COLO829 (cell line): ENCODE measurements around the gene XRCC3.

ENCODE experiments used
- DNase-seq: peaks from one replicate; pipeline ENCODE4 v3.0.0; 2012; ENCODE audit warnings: low spot score

The XRCC3 gene

DNA sequence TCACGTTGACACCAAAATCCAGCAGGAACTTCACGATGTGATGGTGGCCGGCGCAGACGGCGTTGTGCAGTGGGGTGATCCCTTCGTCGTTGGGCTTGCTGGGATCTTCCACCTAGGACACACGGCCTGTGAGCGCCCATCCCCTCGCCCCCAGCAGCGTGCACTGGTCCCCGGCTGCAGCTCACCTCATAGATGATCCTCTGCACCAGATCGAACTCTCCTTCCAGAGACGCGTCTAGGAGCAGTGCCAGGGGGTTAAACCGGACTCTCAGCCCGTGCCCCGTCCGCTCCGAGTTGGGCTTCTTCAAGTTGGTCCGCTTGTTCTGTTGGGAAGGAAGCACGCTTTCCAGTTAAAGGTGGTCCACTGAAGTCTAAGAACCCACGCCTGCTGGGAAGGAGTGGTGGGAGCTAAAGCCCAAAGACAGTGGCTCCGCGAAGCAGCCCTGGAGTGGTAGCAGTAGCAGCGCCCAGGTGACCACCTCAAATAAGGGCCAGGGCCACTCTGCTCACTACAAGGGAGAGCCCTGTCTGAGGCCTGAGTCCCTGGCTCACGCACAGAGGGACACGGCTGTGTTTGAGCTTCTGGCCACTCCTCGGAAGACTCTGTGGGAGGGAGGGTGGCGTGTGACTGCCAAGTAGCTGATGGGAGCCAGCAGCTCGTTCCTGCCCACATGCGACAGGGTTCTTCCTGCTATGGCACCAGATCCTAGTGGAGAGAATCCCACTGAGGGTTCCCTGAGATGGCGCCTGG lies 23.6 kb upstream of the XRCC3 start:
- no peak for DNase-seq

GRCh38 chr14:103738166-103738565 lies 22.9 kb upstream of the XRCC3 start:
- DNase-seq, result no peak

DNA sequence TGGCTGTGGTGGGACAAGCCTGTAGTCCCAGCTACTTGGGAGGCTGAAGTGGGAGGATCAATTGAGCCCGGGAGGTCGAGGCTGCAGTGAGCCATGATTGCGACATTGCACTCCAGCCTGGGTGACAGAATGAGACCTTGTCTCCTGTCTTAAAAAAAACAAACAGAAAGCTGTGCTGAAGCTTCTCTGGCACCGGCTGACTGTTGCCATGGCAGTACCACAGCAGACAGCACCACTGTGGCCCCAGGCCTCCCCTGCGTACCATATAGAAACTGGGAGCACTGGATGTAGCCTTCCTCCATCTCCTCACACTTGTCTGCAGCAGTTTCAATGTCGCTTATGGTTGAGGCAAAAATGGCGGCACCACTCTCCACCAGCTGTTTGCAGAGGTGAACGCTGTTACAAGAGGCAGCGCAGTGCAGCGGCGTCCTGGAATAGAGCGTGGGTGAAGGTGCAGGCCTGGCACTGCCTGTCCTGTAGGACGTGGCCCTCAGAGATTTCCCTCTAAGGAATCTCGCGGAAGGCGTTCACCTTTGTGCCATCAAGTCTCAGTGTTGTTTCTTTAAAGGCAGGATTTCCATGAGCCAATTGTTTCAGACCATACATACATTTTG lies 22.3 kb upstream of the XRCC3 start:
- DNase-seq, result no peak

DNA sequence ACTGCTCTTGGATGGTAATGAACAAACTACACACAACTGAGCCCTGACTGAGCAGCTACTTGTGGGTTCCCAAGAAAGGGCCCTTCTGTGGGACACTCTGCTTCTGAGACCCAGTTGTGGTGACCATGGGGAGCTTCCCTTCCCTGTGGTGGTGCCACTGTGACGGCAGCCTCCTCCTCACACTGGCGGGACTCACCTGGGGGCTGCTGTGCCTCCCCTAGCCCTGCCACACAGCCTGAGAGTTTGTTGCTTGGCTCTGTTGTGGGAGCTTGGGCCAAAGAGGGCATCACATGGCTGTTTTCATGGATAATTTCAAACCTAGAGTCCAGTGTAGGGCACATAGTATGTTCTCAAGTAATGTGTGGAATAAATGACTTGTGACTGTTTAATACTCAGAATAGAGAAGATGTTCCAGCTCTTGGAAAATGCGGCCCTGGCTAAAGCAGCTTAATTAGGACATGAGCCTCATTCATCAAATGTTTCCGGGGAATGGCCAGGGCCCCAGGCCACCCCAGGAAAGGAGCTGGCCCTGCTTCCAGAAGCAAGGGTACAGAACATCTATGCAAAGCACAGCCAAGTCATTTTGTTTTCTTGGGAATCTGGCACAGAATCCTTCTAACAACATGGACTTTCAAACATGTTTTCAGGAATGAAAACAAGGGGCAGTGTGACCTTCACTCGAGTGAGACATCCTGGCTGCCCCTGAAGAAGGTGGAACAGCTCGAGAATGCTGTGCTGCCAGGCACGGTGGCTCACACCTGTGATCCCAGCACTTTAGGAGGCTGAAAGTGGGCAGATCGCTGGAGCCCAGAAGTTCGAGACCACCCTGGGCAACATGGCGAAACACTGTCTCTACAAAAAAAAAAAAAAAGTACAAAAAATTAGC lies 21.5 kb upstream of the XRCC3 start:
- no peak for DNase-seq

DNA sequence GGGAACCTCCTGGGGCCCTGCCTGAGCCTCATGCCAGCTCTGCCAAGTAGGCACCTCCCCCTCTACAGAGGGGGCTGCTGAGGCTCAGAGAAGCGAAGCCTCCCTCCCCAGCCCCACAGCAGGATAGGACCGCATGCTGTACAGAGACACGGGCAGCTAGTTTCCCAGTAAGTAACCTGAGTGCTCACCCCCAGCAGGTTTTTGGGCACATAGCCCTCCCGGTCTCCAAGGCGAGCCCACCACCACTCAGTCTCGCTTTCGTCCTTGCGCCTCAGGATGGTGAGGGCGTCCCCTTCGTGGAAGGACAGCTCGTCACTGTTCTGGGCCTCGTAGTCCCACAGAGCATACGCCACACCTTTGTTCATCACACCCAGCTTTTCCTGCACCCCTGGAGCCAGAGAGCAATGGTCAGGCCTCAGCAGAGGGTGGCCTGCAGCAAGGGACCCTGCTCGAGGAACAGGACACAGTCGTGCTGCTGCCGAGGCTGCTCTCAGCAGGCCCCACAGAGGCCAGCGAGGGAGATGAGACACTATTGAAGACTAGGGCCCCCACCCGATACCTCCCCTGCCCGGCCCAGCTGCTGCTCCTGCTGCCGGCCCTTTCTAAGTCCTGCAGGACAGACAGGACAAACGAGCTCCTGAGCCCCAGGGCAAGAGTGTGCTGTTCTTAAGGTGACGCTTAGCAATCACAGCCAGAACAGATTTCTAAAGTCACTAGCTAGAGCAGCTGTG lies 20.7 kb upstream of the XRCC3 start:
- DNase-seq, result no peak

- no peak for DNase-seq
These were observed 20.2 kb upstream of the XRCC3 start for GRCh38 chr14:103735439-103735814.

GRCh38 chr14:103735022-103735421 lies 19.8 kb upstream of the XRCC3 start:
- DNase-seq, result no peak

GRCh38 chr14:103734081-103734888 lies 19.0 kb upstream of the XRCC3 start:
- no peak for DNase-seq

GRCh38 chr14:103733651-103734050 lies 18.4 kb upstream of the XRCC3 start:
- DNase-seq, result no peak

DNA sequence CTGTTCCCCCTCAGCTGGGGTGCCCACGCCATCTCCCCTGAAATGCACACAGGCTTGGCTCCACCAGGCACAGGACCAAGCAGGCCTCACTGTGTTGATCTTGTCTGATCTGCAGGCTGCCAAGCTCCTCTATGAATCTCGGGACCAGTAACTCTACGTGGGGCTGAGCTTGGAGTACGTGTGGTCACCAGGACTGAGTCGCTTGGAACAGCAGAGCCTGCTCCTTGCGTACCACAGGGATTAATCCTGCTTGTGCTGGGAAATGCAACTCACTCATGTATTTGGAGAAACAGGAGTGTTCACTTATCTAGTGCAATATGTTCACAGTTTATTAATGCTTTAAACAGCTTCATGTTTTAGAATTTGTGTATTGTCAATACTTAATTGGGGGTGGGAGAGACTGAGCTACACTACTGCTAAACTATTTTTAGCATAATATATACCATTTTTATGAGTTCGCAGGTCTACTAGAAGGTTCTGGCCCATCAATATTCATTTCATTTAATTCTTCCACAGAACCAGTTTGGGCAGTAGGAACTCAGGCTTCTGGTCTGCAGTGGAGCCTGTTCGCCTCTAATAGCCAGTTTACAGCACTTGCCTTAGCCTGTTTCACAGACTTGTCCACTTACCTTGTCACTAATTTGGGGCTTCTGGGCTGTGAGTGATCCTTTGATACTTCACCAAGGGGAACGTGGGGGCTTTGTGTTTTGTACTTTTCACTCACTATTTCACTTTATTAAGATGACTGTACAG lies 17.8 kb upstream of the XRCC3 start:
- no peak for DNase-seq

DNA sequence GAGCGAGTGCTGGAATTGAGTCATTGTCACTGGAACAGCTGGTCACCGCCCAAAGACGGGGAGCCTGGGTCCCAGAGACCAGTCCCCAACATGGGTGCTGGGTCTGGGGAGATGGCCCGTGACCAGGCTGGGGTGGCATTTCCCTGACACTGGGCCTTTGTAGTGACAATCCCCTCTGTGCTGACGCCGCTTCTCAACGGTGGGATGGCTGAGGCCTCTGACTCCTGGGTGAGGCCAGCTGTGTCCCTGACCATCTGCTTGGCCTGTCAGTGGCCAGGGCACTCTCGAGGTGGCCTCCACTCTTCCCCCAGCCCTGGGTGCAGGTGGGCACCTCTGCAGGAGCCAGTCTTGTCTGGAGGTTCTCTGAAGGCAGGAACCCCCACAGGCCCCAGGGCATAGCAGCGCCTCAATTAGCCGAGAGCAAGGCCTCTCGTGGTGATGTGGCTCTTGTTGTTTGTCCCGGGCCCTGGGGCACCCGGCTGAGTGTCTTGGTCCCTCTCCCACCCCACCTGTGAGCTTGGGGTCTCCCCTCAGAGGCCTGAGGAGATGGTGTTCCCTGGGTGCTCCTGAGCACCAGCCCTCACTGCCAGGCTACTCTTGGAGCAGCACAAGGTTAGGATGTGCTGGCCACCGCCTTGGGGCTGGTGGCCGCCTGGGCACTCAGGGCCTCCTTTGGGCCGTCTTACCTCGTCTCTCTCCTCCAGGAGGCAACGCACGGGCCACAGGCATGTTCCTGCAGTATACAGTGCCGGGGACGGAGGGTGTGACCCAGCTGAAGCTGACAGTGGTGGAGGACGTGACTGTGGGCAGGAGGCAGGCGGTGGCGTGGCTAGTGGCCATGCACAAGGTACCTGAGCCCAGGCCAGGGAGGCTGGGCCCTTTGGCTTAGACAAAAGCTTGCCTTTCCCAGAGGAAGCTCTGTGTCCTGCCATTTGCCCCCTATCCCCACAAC lies 16.9 kb upstream of the XRCC3 start:
- DNase-seq, result no peak

GRCh38 chr14:103731481-103731880 lies 16.2 kb upstream of the XRCC3 start:
- DNase-seq, result no peak

- no peak for DNase-seq
These were observed 15.3 kb upstream of the XRCC3 start for GRCh38 chr14:103730490-103731035.

GRCh38 chr14:103729496-103730448 lies 14.5 kb upstream of the XRCC3 start:
- no peak for DNase-seq

DNA sequence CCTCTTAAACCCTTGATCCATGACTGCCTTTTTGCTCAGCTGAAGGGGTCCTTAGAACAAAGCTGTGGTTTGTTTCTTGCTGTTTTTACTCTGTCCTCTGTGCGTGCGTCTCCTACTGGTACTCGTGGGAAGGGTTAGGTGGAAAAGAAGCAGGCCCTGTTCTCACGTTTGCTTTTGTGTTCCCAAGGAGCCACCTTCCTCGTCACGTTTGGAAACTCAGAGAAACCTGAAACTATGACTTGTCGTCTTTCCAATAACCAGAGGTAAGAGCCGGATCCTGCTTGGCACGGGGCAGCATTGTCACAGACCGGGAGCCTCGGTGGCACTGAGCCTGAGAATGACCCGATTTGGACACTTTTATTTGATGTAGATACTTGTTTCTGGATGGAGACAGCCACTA lies 13.5 kb upstream of the XRCC3 start:
- no peak for DNase-seq

DNA sequence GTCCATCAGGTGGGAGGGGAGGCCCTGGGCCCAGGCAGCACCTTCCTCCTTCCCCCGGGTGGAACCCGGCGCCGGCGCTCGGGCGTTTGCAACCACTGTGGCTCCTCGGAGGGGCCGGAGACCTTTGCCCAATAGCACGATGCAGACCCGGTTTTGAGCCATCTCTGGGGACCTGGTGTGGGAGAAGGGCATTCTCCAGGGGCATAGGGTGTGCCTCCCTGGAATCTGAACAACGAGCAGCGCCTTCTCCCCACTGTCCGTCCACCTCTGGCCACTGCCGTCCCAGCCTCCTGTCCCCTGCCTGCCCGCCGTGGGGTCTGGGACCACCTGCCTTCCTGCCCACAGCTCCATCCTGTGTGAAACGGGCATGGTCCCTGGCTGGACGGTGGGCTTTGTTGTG lies 12.9 kb upstream of the XRCC3 start:
- DNase-seq, result no peak

GRCh38 chr14:103727313-103727980 lies 12.2 kb upstream of the XRCC3 start:
- DNase-seq, result no peak

- no peak for DNase-seq
These were observed 11.2 kb upstream of the XRCC3 start for GRCh38 chr14:103726474-103726873.
